Measurements from ENCODE around the gene MLLT3. TPM values are rescaled to one million over a fixed set of nuclear protein-coding genes. Genes with fewer than 3 reads are reported as not detected.

Gene MLLT3
- total RNA-seq, 4 donors from 2014 or later, result 10.2 to 15.3 (median 14.5) TPM

GRCh38 chr9:20390400-20390799 lies 231.9 kb downstream of the MLLT3 start:
- DNase-seq (ENCODE audit: low spot score in 2 of 2), result no peak
- TF ChIP-seq CTCF (IDR thresholded peaks at IDR 0.05), result no peak
- no peak for TF ChIP-seq POLR2A (IDR thresholded peaks at IDR 0.05)
- no peak for TF ChIP-seq EP300 (IDR thresholded peaks at IDR 0.05)
- Histone ChIP-seq H3K9me3 (no peaks in the 10 kb centered on the region), H3K4me1 (no peaks in the 10 kb centered on the region), H3K27me3 (no peaks in the 10 kb centered on the region), H3K4me3 (no peak overlapping the region), H3K36me3 (no peaks in the 10 kb centered on the region), H3K27ac (no peak overlapping the region)

DNA sequence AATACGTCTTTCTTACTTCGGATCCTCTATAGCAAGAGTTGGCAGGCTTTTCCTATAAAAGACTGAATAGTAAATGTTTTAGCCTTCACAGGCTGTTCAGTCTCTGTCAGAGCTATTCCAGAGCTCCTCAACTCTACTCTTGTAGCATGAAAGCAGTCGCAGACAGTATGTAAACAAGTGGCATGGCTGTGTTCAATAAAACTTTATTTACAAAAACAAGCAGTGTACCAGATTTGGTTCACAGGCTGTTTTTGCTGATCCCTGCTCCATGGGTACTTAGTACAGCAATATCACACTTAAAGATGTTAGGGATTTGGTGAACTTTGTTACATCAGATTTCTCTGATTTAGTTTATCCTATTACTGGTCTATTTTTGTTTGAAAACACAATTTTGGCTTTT lies 235.2 kb downstream of the MLLT3 start:
- Histone ChIP-seq H3K27ac (no peak overlapping the region), H3K4me3 (no peak overlapping the region), H3K27me3 (no peaks in the 10 kb centered on the region), H3K9me3 (no peaks in the 10 kb centered on the region), H3K36me3 (no peaks in the 10 kb centered on the region), H3K4me1 (no peaks in the 10 kb centered on the region)
- 89 to 94% methylated on average over 3 of the region's 3 CpGs for WGBS, 2 donors
- no peak for DNase-seq (ENCODE audit: low spot score in 2 of 2)
- TF ChIP-seq POLR2A (IDR thresholded peaks at IDR 0.05), result no peak
- no peak for TF ChIP-seq CTCF (IDR thresholded peaks at IDR 0.05)
- no peak for TF ChIP-seq EP300 (IDR thresholded peaks at IDR 0.05)

- Histone ChIP-seq H3K36me3 (no peaks in the 10 kb centered on the region), H3K9me3 (no peaks in the 10 kb centered on the region), H3K4me3 (no peak overlapping the region), H3K4me1 (no peaks in the 10 kb centered on the region), H3K27me3 (no peaks in the 10 kb centered on the region), H3K27ac (no peak overlapping the region)
- no peak for TF ChIP-seq CTCF (IDR thresholded peaks at IDR 0.05)
- DNase-seq (ENCODE audit: low spot score in 2 of 2), result no peak
- WGBS, 2 donors, result 78 to 84% methylated on average over 2 of the region's 2 CpGs
These were observed 237.7 kb downstream of the MLLT3 start for GRCh38 chr9:20384642-20385041.

DNA sequence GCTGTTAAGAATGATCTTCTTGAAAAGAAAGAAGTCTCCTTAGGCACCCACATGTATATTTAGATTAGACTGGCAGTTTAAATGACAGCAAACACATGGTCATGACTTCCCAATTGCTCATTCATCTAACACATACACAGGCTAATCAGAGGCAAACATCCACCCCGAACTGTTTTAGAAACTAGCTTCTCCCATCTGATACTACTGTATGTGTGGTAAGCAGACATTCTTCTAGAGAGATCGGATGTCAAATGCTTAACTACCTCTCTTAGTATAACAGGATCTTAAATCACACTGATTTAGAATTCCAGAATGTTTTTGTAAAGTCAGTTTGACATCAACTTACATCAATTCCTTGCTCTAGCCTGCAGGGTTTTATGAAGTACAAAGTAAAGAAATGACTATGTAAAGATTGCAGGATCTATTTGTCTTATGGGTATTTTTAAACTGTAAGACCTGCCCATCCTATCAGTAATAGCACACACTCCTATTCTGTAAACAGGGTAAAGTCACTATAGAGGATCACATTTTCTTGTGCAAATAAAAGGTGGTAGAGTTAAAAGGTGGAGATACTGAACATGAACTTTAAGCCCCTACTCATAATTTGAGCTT lies 239.7 kb downstream of the MLLT3 start:
- 68 to 69% methylated on average over 2 of the region's 2 CpGs for WGBS, 2 donors

GRCh38 chr9:20380546-20380945 lies 241.8 kb downstream of the MLLT3 start:
- Histone ChIP-seq H3K27me3 (no peaks in the 10 kb centered on the region), H3K4me1 (peaks cover 0 to 4% (median 0%) of the 10 kb centered on the region in 4 donors), H3K36me3 (no peaks in the 10 kb centered on the region), H3K27ac (no peak overlapping the region), H3K4me3 (no peak overlapping the region), H3K9me3 (no peaks in the 10 kb centered on the region)
- TF ChIP-seq EP300 (IDR thresholded peaks at IDR 0.05) (no peak), POLR2A (IDR thresholded peaks at IDR 0.05) (no peak), CTCF (IDR thresholded peaks at IDR 0.05) (no peak)
- WGBS, 2 donors, result 78 to 80% methylated on average over 5 of the region's 5 CpGs
- DNase-seq (ENCODE audit: low spot score in 2 of 2), result no peak

More for the DNA sequence above, 239.7 kb downstream of the MLLT3 start:
- Histone ChIP-seq H3K36me3 (no peaks in the 10 kb centered on the region), H3K4me3 (no peak overlapping the region), H3K27me3 (no peaks in the 10 kb centered on the region), H3K4me1 (peaks cover 0 to 4% (median 0%) of the 10 kb centered on the region in 4 donors), H3K9me3 (no peaks in the 10 kb centered on the region), H3K27ac (no peak overlapping the region)
- TF ChIP-seq CTCF (IDR thresholded peaks at IDR 0.05) (no peak), EP300 (IDR thresholded peaks at IDR 0.05) (no peak), POLR2A (IDR thresholded peaks at IDR 0.05) (no peak)
- DNase-seq (ENCODE audit: low spot score in 2 of 2), result no peak
